Activated B cell treated with CpG ODN at 0.5 μM for 24 hours (primary cell): ENCODE data around the gene FAM50A. TPM values are rescaled to one million over a fixed set of nuclear protein-coding genes. Genes with fewer than 3 reads are reported as not detected.
"Not testable (repeated sequence)": the region's sequence is repeated elsewhere in the genome, so short reads cannot be mapped to it uniquely, and the experiment has no call there.

ENCODE experiments used
- ATAC-seq: fragments of 200-7000 bp; cut with Tn5 transposase; one replicate; pipeline ENCODE4 v1.10.0; 2021; ENCODE audit warnings: low read depth, mild to moderate bottlenecking, moderate library complexity
- CTCF ChIA-PET: fragments of 350-600 bp; sonication (Branson Sonifier 250); formaldehyde crosslinking; loops from one replicate; lab custom pipeline; 2021; ENCODE audit warnings: antibody characterized with exemption; lab: Charles Lee
- POLR2A ChIA-PET: fragments of 350-600 bp; sonication (Branson Sonifier 250); formaldehyde crosslinking; loops from one replicate; lab custom pipeline; 2021; ENCODE audit warnings: antibody characterized with exemption; lab: Charles Lee
- DNase-seq: peaks from one replicate; pipeline ENCODE4 v3.0.0; 2022
- H3K27ac Mint-ChIP-seq: one replicate; pipeline ENCODE4 v1.8.0; 2020; ENCODE audit warnings: mixed read lengths
- H3K27me3 Mint-ChIP-seq: one replicate; pipeline ENCODE4 v1.8.0; 2021; ENCODE audit warnings: mixed read lengths
- H3K36me3 Mint-ChIP-seq: one replicate; pipeline ENCODE4 v1.8.0; 2021; ENCODE audit warnings: low read depth, mixed read lengths
- H3K4me1 Mint-ChIP-seq: one replicate; pipeline ENCODE4 v1.8.0; 2021; ENCODE audit warnings: mixed read lengths
- H3K4me3 Mint-ChIP-seq: one replicate; pipeline ENCODE4 v1.8.0; 2020; ENCODE audit warnings: mild to moderate bottlenecking, mixed read lengths
- H3K9me3 Mint-ChIP-seq: one replicate; pipeline ENCODE4 v1.8.0; 2020; ENCODE audit warnings: mixed read lengths
- intact Hi-C: fragments of 100-400 bp; cut with micrococcal nuclease; formaldehyde crosslinking; loops from one replicate; pipeline ENCODE4 v1.15.1; 2024
- total RNA-seq: library from RNA; stranded (reverse); gene quantifications from 2 replicates; pipeline ENCODE4 v1.2.3, GENCODE V29; 2022
- TF ChIP-seq, protein P1 (sequence below): fragments of 200-600 bp; IDR thresholded peaks from one replicate; pipeline ENCODE4 v1.8.0; 2022; ENCODE audit warnings: antibody characterized with exemption, mild to moderate bottlenecking

FAM50A gene
- total RNA-seq, 1 donor from 2014 or later = 52.5 TPM

DNA sequence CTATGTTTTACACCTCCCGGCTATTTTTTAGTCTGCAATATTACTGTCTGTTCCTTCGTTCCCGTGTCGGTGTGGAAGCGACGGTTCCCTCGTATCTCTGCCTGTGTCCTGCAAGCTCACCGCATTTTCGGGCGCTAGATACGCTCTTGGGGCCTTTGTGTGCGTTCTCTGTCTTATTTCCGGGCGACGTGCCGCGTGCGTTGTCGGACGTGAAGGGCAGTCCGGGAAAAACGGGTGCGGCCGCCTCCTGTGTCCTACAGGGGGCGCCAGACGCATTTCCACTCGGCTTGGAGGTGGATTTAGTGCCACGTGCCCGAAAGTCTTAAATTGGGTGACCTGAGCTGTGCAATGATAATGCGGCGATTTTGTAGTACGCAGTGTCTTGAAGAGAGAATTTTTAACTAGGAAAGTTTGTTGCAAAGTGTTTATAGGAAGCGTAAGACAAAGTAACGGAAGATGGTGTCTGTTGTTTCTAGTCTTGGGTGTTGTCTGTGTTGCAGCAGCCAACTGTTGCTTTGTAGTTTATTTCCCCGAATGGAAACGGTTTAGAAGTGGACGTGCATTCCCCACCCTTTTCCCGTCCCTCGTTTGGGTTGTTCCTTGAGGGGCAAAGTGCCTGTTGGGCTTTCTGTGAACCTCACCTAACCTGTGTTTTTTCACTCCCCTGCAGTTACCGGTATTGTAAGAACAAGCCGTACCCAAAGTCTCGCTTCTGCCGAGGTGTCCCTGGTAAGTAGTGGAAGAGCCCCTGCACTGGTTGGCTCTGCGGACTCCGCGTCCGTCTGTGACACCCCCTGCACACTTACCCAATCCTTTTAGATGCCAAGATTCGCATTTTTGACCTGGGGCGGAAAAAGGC lies 45.0 kb upstream of the FAM50A start:
- DNase-seq (peak; percentile 63), ATAC-seq (peak; percentile 33)
- Mint-ChIP-seq H3K27ac (peak overlapping the region; percentile 99), H3K4me3 (peak overlapping the region; percentile 97), H3K9me3 (no peaks in the 10 kb centered on the region), H3K4me1 (peaks cover 26% of the 10 kb centered on the region), H3K36me3 (peaks cover 44% of the 10 kb centered on the region), H3K27me3 (no peaks in the 10 kb centered on the region)
- intact Hi-C loops = loop anchor here (5.0 kb wide), 4 partner anchors 38 to 133 kb away; partner anchors contain the start of genes GDI1, LAGE3 and SLC10A3
- TF ChIP-seq, protein P1, sequence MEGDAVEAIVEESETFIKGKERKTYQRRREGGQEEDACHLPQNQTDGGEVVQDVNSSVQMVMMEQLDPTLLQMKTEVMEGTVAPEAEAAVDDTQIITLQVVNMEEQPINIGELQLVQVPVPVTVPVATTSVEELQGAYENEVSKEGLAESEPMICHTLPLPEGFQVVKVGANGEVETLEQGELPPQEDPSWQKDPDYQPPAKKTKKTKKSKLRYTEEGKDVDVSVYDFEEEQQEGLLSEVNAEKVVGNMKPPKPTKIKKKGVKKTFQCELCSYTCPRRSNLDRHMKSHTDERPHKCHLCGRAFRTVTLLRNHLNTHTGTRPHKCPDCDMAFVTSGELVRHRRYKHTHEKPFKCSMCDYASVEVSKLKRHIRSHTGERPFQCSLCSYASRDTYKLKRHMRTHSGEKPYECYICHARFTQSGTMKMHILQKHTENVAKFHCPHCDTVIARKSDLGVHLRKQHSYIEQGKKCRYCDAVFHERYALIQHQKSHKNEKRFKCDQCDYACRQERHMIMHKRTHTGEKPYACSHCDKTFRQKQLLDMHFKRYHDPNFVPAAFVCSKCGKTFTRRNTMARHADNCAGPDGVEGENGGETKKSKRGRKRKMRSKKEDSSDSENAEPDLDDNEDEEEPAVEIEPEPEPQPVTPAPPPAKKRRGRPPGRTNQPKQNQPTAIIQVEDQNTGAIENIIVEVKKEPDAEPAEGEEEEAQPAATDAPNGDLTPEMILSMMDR = peak; percentile 39
- ChIA-PET CTCF (interaction anchor here (0.8 to 2.3 kb wide), 5 partner anchors 10 to 128 kb away, joined by 3 to 6 read pairs (median 4); partner anchors contain the start of gene DNASE1L1), POLR2A (interaction anchor here (0.8 to 6.2 kb wide), 31 partner anchors 11 to 473 kb away, joined by 3 to 125 read pairs (median 6); partner anchors contain the start of genes ARHGAP4, ATP6AP1, DNASE1L1 and EMD)

DNA sequence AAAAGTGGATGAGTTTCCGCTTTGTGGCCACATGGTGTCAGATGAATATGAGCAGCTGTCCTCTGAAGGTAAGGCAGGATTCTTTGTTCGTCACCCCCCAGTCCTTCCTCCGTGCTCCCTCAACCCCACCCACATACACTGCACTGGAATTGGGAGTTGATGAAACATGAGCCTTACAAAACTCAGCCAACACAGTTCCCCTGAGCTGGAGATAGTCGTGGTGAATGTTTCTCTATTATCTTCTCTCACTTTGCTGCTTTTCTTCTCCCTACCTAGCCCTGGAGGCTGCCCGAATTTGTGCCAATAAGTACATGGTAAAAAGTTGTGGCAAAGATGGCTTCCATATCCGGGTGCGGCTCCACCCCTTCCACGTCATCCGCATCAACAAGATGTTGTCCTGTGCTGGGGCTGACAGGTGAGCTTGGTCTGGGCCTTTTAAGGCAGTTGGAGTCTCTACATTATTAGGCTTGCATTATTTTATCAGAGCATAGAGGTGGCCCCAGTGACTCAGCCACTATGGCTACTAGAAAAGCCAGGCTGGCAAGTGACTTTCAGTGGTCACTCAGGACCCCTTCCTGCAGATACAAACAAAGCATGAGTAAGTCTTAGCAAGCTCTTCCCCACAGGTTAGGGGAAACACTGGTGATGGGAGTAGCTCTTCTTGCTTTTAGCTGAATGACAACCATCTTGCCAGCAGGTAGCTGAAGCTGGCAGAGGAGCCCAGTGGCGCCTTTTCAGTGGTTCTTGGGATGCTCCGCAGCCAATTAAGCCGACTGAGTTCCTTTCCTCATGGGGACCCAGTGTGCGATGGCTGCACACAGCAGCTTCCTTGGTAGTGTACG lies 44.2 kb upstream of the FAM50A start:
- peak overlapping the region; percentile 99 for H3K27ac Mint-ChIP-seq
- intact Hi-C loops = loop anchor here (5.0 kb wide), 4 partner anchors 38 to 133 kb away; partner anchors contain the start of genes GDI1, LAGE3 and SLC10A3
- peaks cover 26% of the 10 kb centered on the region for H3K4me1 Mint-ChIP-seq
- peak overlapping the region; percentile 97 for H3K4me3 Mint-ChIP-seq
- peaks cover 44% of the 10 kb centered on the region for H3K36me3 Mint-ChIP-seq
- DNase-seq = no peak
- H3K9me3 Mint-ChIP-seq = no peaks in the 10 kb centered on the region
- ChIA-PET CTCF (interaction anchor here (0.8 to 2.3 kb wide), 3 partner anchors 10 to 127 kb away, joined by 3 to 6 read pairs (median 4); partner anchors contain the start of gene DNASE1L1), POLR2A (interaction anchor here (1.2 to 6.2 kb wide), 13 partner anchors 10 to 142 kb away, joined by 3 to 125 read pairs (median 8); partner anchors contain the start of genes ATP6AP1, DNASE1L1, EMD and PLXNA3)
- ATAC-seq = no peak
- TF ChIP-seq, protein P1 = no peak
- no peaks in the 10 kb centered on the region for H3K27me3 Mint-ChIP-seq

DNA sequence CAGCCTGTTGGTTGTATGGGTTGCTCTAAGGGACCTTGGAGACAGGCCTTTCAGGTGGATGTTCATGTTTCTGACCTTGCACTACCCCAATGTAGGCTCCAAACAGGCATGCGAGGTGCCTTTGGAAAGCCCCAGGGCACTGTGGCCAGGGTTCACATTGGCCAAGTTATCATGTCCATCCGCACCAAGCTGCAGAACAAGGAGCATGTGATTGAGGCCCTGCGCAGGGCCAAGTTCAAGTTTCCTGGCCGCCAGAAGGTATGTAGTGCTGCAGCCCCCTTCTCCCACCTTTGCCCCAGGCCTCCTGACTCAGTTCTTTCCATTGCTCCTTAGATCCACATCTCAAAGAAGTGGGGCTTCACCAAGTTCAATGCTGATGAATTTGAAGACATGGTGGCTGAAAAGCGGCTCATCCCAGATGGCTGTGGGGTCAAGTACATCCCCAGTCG lies 43.5 kb upstream of the FAM50A start:
- ChIA-PET CTCF (interaction anchor here (2.3 kb wide), 1 partner anchor 127 kb away, joined by 6 read pairs; no protein-coding TSS in a partner anchor), POLR2A (interaction anchor here (1.2 to 6.2 kb wide), 5 partner anchors 9 to 58 kb away, joined by 5 to 125 read pairs (median 27); partner anchors contain the start of genes DNASE1L1, EMD, PLXNA3 and TAFAZZIN)
- H3K36me3 Mint-ChIP-seq = peaks cover 44% of the 10 kb centered on the region
- DNase-seq, H3K27me3 Mint-ChIP-seq, ATAC-seq, H3K27ac Mint-ChIP-seq, intact Hi-C loops, H3K9me3 Mint-ChIP-seq: not testable (repeated sequence)
- H3K4me3 Mint-ChIP-seq = peak overlapping the region; percentile 97
- H3K4me1 Mint-ChIP-seq = peaks cover 26% of the 10 kb centered on the region

DNA sequence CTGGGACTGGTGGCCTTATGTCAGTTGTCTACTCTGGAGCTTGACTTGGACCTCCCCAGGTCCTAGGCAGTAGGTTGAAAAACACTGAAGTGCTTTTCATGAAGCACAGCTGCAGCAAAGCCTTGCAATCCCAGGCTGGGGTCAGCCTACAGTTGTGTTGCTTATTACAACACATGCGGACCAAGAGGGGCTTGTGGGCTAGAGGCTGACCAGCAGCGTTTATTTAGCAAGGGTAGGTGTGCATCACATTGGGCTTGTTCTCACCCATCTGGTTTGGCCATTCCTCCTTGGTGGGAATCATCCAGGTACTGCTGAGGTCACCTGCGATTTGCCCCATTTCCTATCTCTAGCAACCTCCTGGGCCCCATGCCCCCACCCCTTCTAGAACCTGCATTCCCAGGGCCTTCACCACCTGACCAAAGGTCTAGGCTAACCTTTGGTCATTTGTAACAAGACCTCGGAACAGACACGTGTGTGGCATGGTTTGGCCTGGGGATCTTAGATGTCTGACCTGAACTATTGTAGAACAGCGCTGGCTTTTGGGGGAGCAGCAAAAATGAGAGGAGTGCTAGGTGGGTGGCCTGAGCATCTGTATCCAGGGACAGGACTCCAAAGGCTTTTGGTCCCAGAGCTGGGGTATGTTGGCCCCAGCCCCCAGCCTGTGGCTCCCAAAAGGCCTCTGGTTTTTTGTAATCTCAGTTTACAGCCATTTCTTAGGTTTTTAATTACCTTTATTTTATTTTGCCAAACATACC lies 42.7 kb upstream of the FAM50A start:
- CTCF ChIA-PET = interaction anchor here (2.3 kb wide), 1 partner anchor 126 kb away, joined by 6 read pairs; no protein-coding TSS in a partner anchor
- peak overlapping the region; percentile 38 for H3K4me3 Mint-ChIP-seq
- H3K9me3 Mint-ChIP-seq = no peaks in the 10 kb centered on the region
- no peaks in the 10 kb centered on the region for H3K27me3 Mint-ChIP-seq
- intact Hi-C loops = loop anchor here (1.0 kb wide), 1 partner anchor 8 kb away; the partner anchor contains the start of gene DNASE1L1
- peaks cover 26% of the 10 kb centered on the region for H3K4me1 Mint-ChIP-seq
- DNase-seq (no peak), ATAC-seq (no peak)
- peak overlapping the region; percentile 61 for H3K27ac Mint-ChIP-seq
- H3K36me3 Mint-ChIP-seq = peaks cover 44% of the 10 kb centered on the region
- TF ChIP-seq, protein P1 = no peak
- POLR2A ChIA-PET = interaction anchor here (0.5 to 6.2 kb wide), 3 partner anchors 8 to 89 kb away, joined by 5 to 125 read pairs (median 6); partner anchors contain the start of genes DNASE1L1, SLC10A3 and TAFAZZIN
